DMS 273 (cell line): ENCODE data around the gene RRBP1.

Experiments used
- DNase-seq: peaks from one replicate; lab custom pipeline; 2025; ENCODE audit not compliant: unreplicated experiment; lab: John Stamatoyannopoulos, UW

The RRBP1 gene

GRCh38 chr20:17625246-17626051 lies 56.6 kb downstream of the RRBP1 start:
- no peak for DNase-seq

DNA sequence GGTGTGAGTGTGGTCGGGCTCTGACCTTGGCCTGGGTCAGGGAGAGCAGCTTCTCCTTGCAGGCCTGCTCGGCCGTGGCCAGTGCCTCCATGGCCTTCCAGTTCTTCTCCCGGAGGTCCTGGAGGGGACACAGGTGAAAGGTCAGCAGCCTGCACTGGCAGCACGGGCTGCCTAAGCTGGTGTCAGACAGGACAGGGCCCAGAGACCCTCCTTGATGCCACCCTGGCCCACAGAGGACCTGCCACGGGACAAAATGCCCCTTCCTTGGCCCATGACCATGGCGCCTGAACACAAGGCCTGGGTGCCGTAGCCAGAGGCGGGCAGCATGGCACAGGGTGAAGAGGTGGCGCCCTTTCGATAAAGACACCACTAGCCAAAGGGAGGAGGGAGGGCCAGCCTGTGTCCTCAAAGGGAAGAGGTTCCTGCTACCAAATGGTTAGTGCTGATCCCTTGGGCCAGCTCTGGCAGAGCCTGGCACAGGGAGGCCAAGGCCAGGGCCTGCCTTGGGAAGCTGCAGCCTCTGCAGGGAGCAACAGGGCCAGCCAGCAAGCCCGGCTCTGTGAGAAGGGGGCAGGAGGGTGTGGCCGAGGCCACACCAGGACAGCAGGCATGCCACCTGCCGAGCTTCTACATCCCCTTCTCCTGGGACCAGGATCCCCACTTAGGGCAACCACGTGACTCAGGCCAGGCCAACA lies 57.3 kb downstream of the RRBP1 start:
- no peak for DNase-seq

DNA sequence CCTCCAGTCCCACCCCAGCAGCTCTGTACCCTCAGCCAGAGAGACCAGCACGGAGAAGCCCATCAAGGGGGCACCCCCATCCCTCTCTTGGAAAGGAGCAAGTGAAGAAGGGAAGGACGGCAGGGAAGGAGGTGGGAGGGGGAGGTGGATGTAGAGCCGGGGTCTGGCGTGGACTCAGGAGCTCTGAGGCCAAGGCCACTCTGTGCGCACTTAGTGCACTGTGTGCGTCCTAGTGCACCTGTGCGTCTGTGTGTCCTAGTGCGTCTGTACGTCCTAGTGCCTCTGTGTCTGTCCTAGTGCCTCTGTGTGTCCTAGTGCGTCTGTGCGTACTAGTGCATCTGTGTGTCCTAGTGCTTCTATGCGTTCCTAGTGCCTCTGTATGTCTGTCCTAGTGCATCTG lies 58.0 kb downstream of the RRBP1 start:
- DNase-seq: no peak

DNA sequence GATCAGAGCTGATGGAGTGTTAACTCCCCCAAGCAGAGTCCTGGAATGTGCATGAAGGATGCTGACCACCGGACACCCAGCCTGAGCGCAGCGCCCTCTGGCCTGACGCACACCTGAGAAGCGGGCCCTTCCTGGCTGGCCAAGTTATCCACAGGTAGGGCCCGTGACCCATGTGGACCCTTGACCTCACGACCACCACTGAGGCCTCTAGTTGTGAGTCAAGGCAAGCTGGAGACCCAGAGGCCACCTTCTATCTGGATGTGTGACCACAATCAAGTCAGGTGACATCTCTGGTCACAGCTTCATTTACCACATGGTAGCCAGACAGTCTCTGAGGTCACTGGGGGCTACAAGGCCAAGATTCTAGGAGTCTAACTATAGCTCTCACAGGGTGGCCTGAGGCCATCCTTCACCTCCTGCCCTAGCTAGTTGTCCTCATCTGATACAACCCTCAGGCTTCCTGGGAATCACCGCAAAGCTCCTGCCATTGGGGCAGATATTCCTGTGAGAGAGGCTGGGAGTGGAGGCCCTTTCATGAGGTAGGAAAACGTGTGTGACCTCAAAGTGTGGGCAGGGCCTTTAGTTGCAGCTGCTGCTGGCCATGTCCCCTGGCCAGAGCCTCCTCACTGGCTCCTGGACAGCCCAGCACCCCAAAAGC lies 59.1 kb downstream of the RRBP1 start:
- DNase-seq: no peak

DNA sequence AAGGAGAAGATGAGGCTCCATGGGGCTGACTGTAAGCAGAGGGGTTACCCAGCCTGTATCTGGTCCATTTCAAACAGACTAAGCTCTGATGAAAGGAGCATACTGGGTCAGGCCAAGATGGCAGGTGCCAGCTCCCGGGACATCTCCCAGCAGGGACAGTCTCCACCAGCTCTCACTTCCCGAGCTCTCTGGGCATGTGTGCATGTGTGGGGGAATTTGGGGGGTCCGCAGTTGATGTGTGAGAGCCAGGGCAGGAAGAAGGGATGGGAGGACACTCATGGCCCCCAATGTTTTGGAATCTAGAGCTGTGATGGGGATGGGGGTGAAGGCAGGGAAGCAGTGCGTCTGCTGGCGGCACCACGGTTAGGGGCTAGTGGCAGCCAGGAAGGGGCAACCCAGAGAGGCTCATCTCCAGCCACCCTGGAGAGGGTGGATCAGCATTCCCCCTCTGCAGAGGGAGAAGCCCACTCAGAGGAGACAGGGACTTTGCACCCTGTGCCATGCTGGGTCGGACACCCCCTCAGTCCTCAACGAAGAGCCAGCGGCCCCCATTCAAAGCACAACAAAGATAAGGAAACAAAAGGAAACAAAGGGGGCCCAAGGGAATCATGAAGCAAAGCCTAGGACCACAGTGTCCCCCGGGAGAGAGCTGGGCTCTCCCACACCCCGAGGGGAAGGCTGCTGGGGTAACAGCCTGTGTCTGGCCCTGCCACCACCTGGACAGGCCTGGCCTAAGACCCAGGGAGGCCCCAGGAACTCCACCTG lies 59.8 kb downstream of the RRBP1 start:
- no peak for DNase-seq

GRCh38 chr20:17621229-17621968 lies 60.6 kb downstream of the RRBP1 start:
- DNase-seq: no peak

- DNase-seq: no peak
These were observed 61.4 kb downstream of the RRBP1 start for GRCh38 chr20:17620371-17621228.

GRCh38 chr20:17619351-17620093 lies 62.5 kb downstream of the RRBP1 start:
- no peak for DNase-seq

DNA sequence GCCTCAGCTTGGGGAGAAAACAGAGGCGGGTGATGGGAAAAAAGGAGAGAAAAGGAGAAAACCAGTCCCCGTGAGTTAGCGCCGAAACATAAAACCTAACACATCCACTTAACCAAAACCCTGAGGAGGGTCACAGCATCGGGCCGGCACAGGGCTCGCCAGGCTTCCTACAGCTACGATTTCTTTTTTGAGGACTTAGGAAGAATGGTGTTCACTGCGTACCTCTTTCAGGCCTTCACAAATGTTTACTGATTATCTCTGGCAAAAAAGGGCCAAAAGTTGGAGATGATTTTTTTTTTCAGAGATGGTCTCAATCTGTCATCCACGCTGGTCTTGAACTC lies 63.4 kb downstream of the RRBP1 start:
- no peak for DNase-seq

GRCh38 chr20:17617868-17618672 lies 64.0 kb downstream of the RRBP1 start:
- DNase-seq: no peak

GRCh38 chr20:17617212-17617867 lies 64.7 kb downstream of the RRBP1 start:
- peak; percentile 74 for DNase-seq

GRCh38 chr20:17616480-17617211 lies 65.4 kb downstream of the RRBP1 start:
- DNase-seq: no peak

DNA sequence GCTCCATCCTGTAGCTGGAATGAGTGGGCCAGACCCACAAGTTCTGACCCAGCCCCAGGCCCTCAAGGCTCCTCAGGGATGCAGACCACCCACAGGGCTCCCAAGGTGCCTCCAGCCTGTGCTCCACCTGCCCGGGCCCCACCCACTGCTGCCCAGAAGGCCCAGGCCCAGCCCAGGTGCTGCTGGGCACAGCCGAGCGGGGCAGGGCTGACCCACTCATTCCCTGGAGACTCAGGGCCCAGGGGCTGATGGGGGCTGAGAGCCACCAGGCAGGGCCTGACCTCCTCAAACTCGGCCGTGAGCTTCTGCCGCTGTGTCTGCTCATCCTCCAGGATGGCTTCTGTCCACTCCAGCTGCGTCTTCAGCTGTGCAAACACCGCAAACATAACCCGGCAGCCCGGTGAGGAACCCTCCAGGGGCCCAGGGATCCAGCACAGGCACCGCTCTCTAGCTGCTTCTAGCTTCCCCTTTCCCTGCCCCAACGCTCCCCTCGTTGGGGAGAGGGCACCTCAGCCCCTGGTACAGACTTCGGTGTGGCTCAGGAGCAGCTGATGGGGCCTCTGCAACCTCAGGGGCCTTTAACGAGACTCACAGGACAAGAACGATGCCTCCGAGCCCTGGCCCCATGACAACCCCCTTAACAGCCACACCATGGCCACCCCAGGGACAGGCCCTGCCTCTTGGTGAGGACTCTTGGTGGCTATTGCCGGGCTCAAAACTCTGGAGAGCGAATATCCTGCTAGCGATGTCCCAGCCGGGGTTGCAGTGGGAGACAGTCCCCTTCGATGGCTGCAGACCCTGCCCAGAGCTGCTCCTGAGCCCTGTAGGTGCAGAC lies 66.2 kb downstream of the RRBP1 start:
- DNase-seq: no peak

DNA sequence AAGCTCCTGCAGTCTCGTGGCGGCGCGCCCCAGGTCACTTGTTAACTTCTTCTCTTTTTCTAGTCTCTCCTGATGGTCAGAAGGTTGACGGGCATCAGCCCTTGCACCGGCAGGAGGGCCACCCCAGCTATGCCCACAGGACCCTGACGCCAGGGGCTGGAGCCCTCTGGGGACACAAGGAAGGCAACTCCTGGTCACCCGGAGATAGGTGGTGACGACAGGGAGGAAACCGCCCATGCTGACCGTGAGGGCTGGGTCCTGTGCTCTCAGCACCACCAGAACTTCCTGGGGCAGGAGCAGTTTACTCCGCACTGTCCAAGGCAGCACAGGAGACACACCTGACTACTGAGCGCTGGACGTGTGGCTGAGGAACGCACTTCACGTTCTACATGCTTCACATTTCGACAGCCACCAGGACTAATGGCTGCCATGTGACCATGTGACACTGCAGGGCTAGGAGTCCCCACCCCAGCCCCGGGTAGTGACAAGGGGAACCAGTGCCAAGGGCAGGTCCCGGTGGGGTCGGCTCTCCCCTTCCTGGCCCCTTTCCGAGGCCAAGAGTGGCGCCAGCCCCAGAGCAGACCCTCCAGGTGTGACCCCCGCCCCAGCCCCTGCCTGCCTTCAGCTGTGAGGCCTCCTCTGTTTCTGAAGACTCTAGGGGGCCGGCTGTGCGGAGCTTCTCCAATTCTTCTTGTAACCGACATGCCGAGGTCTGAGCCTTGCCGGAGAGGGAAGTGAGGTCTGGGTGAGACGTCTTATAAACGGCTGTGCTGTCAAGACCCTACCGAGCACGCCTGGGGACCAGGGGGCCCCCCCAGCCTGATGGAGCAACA lies 67.0 kb downstream of the RRBP1 start:
- no peak for DNase-seq

GRCh38 chr20:17614176-17614811 lies 67.7 kb downstream of the RRBP1 start:
- DNase-seq: peak; percentile 77
